Measurements from ENCODE around the gene PFKL. TPM values are rescaled to one million over a fixed set of nuclear protein-coding genes. Genes with fewer than 3 reads are reported as not detected.

The PFKL gene
- total RNA-seq, 1 donor from 2014 or later, result 66.6 TPM

DNA sequence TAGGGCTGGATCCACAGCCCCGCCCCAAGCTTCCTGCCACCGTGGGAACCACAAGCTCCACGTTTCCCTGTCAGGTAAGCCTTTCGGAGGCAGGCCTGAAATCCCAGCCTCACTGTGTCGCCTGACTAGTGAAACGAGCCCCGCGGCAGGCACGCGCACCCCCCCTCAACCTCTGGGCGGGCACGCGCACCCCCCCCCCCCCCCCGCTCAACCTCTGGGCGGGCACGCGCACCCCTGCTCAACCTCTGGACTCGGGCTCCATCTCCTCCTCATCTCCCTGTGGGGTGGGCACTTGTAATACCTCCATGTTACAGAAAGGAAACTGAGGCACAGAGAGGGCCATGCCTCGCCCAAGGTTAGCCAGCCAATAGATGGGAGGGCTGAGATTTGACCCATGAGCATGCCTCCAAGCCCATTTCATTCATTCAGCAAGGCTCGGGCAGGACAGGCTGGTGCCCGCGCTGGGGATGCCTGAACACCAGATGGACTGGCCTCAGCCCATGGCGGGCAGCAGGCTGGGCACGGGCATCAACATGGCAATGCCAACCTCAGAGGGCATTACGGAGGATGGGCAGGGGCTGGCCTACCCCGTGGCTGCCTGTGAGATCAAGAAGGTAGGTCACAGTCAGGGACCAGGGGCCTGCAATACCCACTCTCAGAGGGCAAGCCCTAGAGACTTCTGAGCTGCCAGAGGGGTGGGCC lies 34.6 kb downstream of the PFKL start:
- Mint-ChIP-seq H3K9me3 (ENCODE audit: unreplicated experiment) (no peaks in the 10 kb centered on the region), H3K36me3 (ENCODE audit: low read depth, unreplicated experiment) (no peaks in the 10 kb centered on the region), H3K27ac (ENCODE audit: unreplicated experiment) (no peak overlapping the region), H3K4me3 (ENCODE audit: unreplicated experiment) (no peak overlapping the region), H3K4me1 (ENCODE audit: unreplicated experiment) (peaks cover 2% of the 10 kb centered on the region), H3K27me3 (ENCODE audit: unreplicated experiment) (peaks cover 11% of the 10 kb centered on the region)
- no peak for DNase-seq (ENCODE audit: low spot score)
- TF ChIP-seq, protein P1, sequence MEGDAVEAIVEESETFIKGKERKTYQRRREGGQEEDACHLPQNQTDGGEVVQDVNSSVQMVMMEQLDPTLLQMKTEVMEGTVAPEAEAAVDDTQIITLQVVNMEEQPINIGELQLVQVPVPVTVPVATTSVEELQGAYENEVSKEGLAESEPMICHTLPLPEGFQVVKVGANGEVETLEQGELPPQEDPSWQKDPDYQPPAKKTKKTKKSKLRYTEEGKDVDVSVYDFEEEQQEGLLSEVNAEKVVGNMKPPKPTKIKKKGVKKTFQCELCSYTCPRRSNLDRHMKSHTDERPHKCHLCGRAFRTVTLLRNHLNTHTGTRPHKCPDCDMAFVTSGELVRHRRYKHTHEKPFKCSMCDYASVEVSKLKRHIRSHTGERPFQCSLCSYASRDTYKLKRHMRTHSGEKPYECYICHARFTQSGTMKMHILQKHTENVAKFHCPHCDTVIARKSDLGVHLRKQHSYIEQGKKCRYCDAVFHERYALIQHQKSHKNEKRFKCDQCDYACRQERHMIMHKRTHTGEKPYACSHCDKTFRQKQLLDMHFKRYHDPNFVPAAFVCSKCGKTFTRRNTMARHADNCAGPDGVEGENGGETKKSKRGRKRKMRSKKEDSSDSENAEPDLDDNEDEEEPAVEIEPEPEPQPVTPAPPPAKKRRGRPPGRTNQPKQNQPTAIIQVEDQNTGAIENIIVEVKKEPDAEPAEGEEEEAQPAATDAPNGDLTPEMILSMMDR (IDR thresholded peaks at IDR 0.05; ENCODE audit: unreplicated experiment), result no peak

DNA sequence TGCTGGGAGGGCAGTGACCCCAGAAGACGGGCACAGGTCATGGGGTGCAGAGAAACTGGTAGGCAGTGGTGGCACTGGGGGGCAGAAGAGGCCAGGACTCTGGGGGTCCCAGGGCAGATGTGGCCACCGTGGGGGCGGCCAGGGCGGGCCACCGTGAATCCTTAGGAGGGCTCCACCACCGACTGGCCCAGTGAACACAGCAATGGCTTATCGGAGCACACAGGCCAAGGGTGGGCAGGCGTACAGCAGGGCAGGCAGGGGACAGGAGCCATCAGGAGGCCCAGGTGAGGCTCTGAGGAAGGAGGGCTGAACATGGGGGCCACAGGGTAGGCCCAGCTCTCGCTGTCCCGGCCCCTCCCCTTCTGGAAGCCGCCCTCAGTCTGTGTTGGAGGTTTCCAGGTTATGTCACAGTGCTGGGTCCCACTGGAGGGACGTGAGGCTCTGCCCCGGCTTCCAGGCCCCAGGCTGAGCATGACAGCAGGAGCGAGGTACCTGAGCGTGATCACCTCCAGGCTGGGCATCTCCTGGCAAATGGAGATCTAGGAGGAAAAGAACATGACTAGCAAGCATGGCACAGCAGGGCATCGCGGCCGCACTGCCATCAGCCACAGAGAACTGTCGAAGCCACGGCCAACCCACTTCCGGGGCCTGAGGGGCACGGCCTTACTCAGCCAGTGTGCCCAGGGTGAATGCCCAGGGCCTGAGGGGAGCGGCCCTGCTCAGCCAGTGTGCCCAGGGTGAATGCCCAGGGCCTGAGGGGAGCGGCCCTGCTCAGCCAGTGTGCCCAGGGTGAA lies 35.6 kb downstream of the PFKL start:
- H3K36me3 Mint-ChIP-seq (ENCODE audit: low read depth, unreplicated experiment), result peaks cover 3% of the 10 kb centered on the region
- no peaks in the 10 kb centered on the region for H3K9me3 Mint-ChIP-seq (ENCODE audit: unreplicated experiment)
- no peak for DNase-seq (ENCODE audit: low spot score)
- H3K4me3 Mint-ChIP-seq (ENCODE audit: unreplicated experiment), result no peak overlapping the region
- no peak overlapping the region for H3K27ac Mint-ChIP-seq (ENCODE audit: unreplicated experiment)
- peaks cover 16% of the 10 kb centered on the region for H3K27me3 Mint-ChIP-seq (ENCODE audit: unreplicated experiment)
- TF ChIP-seq, protein P1 (IDR thresholded peaks at IDR 0.05; ENCODE audit: unreplicated experiment), result no peak
- H3K4me1 Mint-ChIP-seq (ENCODE audit: unreplicated experiment), result peaks cover 5% of the 10 kb centered on the region

DNA sequence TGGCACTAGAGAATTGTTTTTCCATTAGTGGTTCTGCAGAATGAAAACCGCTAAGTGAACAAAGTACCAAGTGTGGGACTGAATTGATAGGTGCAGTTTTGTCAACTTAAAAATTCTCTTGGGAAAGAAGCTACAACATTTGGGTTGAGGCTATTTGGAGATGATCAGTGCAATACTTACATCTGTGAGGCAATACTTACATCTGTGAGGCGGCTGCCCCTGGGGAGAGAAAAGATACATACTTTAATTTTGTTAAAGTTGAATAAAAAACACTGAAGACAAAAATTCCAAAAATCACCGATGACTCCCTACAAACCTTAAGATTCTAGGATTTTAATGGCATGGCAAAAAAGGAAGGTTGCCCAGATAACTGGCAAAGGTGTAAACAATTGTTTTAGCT lies 37.6 kb downstream of the PFKL start:
- TF ChIP-seq, protein P1 (IDR thresholded peaks at IDR 0.05; ENCODE audit: unreplicated experiment), result no peak
- Mint-ChIP-seq H3K27ac (ENCODE audit: unreplicated experiment) (peak overlapping the region; percentile 82), H3K36me3 (ENCODE audit: low read depth, unreplicated experiment) (peaks cover 3% of the 10 kb centered on the region), H3K27me3 (ENCODE audit: unreplicated experiment) (peaks cover 12% of the 10 kb centered on the region), H3K4me3 (ENCODE audit: unreplicated experiment) (peak overlapping the region; percentile 81), H3K9me3 (ENCODE audit: unreplicated experiment) (no peaks in the 10 kb centered on the region), H3K4me1 (ENCODE audit: unreplicated experiment) (peaks cover 11% of the 10 kb centered on the region)
- DNase-seq (ENCODE audit: low spot score), result no peak

DNA sequence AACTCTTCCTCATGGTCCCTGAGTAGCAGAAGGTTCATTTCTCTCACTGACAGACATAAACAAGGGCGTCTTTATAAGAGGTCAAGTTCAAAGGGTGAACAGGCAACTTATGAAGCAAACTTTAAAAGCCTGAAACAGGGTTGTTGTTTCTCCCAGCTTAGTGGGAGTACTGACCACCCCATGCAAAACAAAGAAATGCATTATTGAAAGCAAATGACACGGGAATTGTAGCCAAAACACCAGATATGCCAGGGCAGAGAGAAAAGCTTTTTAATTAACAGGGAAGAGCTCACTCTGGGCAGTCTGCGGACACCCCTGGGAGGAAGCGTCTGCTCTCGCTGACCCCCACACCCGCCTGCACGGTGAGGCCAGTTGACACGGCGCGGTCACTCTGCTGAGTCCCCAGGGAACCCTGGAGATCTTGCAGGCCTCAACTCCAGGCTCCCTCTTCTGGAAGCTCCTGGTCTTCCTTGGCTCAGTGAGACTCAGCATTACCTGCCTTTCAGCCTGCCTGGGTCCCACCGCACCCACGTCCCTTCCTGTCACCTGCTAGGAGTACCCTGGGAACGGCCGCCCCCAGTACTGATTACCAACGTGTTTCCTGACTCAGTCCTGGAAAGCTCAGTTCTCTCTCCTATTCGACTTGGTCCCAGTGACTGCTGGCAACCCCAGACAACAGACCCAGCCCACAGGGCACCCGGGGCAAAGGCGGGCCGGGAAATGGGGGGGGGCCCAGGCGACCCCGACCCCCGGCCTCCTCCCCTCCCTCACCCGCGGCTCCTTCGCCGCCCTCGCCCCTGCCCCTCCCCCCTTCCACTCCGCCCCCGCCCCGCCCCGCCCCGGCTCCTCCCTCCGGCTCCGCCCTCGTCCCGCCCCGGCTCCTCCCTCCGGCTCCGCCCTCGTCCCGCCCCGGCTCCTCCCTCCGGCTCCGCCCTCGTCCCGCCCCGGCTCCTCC lies 38.4 kb downstream of the PFKL start:
- Mint-ChIP-seq H3K9me3 (ENCODE audit: unreplicated experiment) (no peaks in the 10 kb centered on the region), H3K36me3 (ENCODE audit: low read depth, unreplicated experiment) (peaks cover 3% of the 10 kb centered on the region), H3K4me3 (ENCODE audit: unreplicated experiment) (peak overlapping the region; percentile 81), H3K27ac (ENCODE audit: unreplicated experiment) (peak overlapping the region; percentile 52), H3K4me1 (ENCODE audit: unreplicated experiment) (peaks cover 11% of the 10 kb centered on the region), H3K27me3 (ENCODE audit: unreplicated experiment) (peaks cover 10% of the 10 kb centered on the region)
- peak; percentile 49 for DNase-seq (ENCODE audit: low spot score)
- TF ChIP-seq, protein P1 (IDR thresholded peaks at IDR 0.05; ENCODE audit: unreplicated experiment), result no peak
